Neural cell (in vitro differentiated cells): Measurements from ENCODE around the gene TOP1.

Experiments used
- CTCF ChIP-seq: fragments of 450-650 bp; IDR thresholded peaks from 2 replicates; pipeline ENCODE4 v1.5.1; 2014; ENCODE audit warnings: antibody characterized with exemption, mild to moderate bottlenecking, moderate library complexity; ENCODE audit not compliant: poor library complexity, severe bottlenecking
- EP300 ChIP-seq: fragments of 450-650 bp; conservative IDR thresholded peaks from 2 replicates; pipeline ENCODE4 v1.6.1; 2014; ENCODE audit warnings: antibody characterized with exemption, mild to moderate bottlenecking, moderate library complexity; ENCODE audit not compliant: poor library complexity, severe bottlenecking
- EZH2 ChIP-seq: fragments of 200-600, 300-800 bp; shearing (Covaris generic), sonication (generic); IDR thresholded peaks from 2 replicates; pipeline ENCODE4 v1.6.1; 2014; ENCODE audit warnings: antibody characterized with exemption, low read length, borderline replicate concordance, mild to moderate bottlenecking; ENCODE audit not compliant: insufficient read depth, poor library complexity, severe bottlenecking
- MXI1 ChIP-seq: fragments of 450-650 bp; conservative IDR thresholded peaks from 2 replicates; pipeline ENCODE4 v1.6.1; 2014; ENCODE audit warnings: antibody characterized with exemption, mild to moderate bottlenecking; ENCODE audit not compliant: poor library complexity, severe bottlenecking
- POLR2AphosphoS5 ChIP-seq: IDR thresholded peaks from 2 replicates; pipeline ENCODE4 v1.6.1; 2012
- RAD21 ChIP-seq: fragments of 450-650 bp; conservative IDR thresholded peaks from 2 replicates; pipeline ENCODE4 v1.6.1; 2014; ENCODE audit warnings: antibody characterized with exemption, mild to moderate bottlenecking, moderate library complexity
- REST ChIP-seq: IDR thresholded peaks from 2 replicates; pipeline ENCODE4 v1.6.1; 2012; ENCODE audit warnings: borderline replicate concordance
- SMC3 ChIP-seq: fragments of 450-650 bp; conservative IDR thresholded peaks from 2 replicates; pipeline ENCODE4 v1.6.1; 2014; ENCODE audit warnings: antibody characterized with exemption, mild to moderate bottlenecking, moderate library complexity; ENCODE audit not compliant: poor library complexity
- TAF1 ChIP-seq: IDR thresholded peaks from 2 replicates; pipeline ENCODE4 v1.6.1; 2012; ENCODE audit warnings: low read depth

- TF ChIP-seq CTCF (no peak), SMC3 (no peak), MXI1 (no peak), REST (no peak), EP300 (no peak), EZH2 (no peak), POLR2AphosphoS5 (no peak), TAF1 (no peak), RAD21 (no peak)
These were observed 132.1 kb downstream of the TOP1 start for GRCh38 chr20:41160686-41161085.
